ENCODE data around the gene STAT3.

- TF ChIP-seq CTCF (IDR thresholded peaks at IDR 0.05) (no peak), POLR2A (IDR thresholded peaks at IDR 0.05) (no peak)
These were observed 84.5 kb downstream of the STAT3 start for GRCh38 chr17:42303694-42304093.
